Measurements from ENCODE around the gene KLF7.

- TF ChIP-seq MAX (IDR thresholded peaks at IDR 0.05) (no peak), NFIC (IDR thresholded peaks at IDR 0.05) (no peak), CREB1 (IDR thresholded peaks at IDR 0.05; ENCODE audit: low read depth) (no peak), REST (IDR thresholded peaks at IDR 0.05; ENCODE audit: low read depth) (no peak)
Measured at GRCh38 chr2:207035875-207036274, 129.9 kb downstream of the KLF7 start.

Measured in Ishikawa (cell line).